Body of pancreas (tissue), 4 donors: ENCODE results near the gene BBX. TPM values are rescaled to one million over a fixed set of nuclear protein-coding genes. Genes with fewer than 3 reads are reported as not detected.

Source experiments
- ATAC-seq: fragments of 150-250 bp; one replicate; pipeline ENCODE4 v1.9.1; 2016
- DNase-seq, 4 donors: peaks; one replicate each; pipeline ENCODE4 v3.0.0-alpha.2; 2019
- H3K27ac ChIP-seq, 4 donors: fragments of 200-600 bp; sonication (generic); 1 replicate in 3 of 4; 2 replicates in 1 of 4; pipeline versions ENCODE4 v1.5.1 to v1.6.1; 2016 to 2019; ENCODE audit warnings: mild to moderate bottlenecking in 1 of 4, mixed read lengths in 1 of 4, moderate library complexity in 1 of 4
- H3K27me3 ChIP-seq, 2 donors: fragments of 200-600 bp; sonication (generic); one replicate each; pipeline ENCODE4 v1.6.0; 2016; ENCODE audit warnings: mild to moderate bottlenecking in 1 of 2
- H3K36me3 ChIP-seq, 2 donors: fragments of 200-600 bp; sonication (generic); replicated peaks in 1 of 2; 2 replicates each; pipeline ENCODE4 v1.5.1; 2016; ENCODE audit warnings: low read depth in 2 of 2; ENCODE audit not compliant: insufficient read depth in 1 of 2
- H3K4me1 ChIP-seq: fragments of 200-600 bp; sonication (generic); one replicate; pipeline ENCODE4 v1.6.0; 2016
- H3K4me3 ChIP-seq, 2 donors: fragments of 200-600 bp; sonication (generic); 1 replicate in 1 of 2; 2 replicates in 1 of 2; pipeline ENCODE4 v1.5.1; 2016 to 2019
- H3K9me3 ChIP-seq, 3 donors: fragments of 200-600 bp; sonication (generic); 1 replicate in 2 of 3; 2 replicates in 1 of 3; pipeline ENCODE4 v1.5.1; 2016
- CTCF ChIP-seq, 7 experiments: fragments of 450-650 bp in 4 of 7; fragments of 200-600 bp in 3 of 7; sonication (generic) in 3 of 7; IDR thresholded peaks; one replicate each; pipeline ENCODE4 v1.5.1; 2016 to 2019; ENCODE audit warnings: antibody characterized with exemption in 7 of 7
- POLR2A ChIP-seq, 3 donors: fragments of 450-650 bp; IDR thresholded peaks; one replicate each; pipeline ENCODE4 v1.6.1; 2016; ENCODE audit warnings: antibody characterized with exemption in 3 of 3, mild to moderate bottlenecking in 2 of 3
- WGBS, 2 donors: methylation state at CpG; one replicate each; pipeline ENCODE4 v1.1.5; 2017; 5-methylcytosine and 5-hydroxymethylcytosine counted together
- intact Hi-C: fragments of 100-400 bp; cut with DNase I; formaldehyde crosslinking; loops from one replicate; pipeline ENCODE4 v1.15.1; 2023
- total RNA-seq, 2 donors: library from RNA; depleted of rRNA; stranded (reverse); fragments of >200 nt; gene quantifications; one replicate each; pipeline ENCODE4 v1.1.0, GENCODE V29; 2016

The BBX gene
- total RNA-seq, 2 donors from 2014 or later = 17.5 to 28.8 TPM

DNA sequence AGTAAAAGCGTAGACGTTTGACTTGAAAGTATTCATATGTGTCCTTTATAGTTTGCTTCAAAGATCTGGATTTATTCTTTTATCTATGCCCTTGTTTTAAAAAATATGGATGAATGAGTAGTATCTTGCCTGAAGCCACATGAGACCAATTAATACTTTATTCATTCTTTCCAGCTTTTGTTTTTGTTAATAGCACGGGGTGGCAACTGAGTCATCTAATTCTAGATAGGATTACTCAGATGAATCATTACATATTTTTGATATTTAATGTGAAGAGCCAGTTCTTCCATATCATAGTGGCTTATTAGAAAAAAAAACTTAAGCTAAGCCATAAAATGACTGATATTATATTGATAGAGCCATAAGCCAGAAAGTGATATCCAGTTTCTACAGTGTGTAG lies 121.9 kb downstream of the BBX start:
- 87 to 90% methylated on average over 3 of the region's 3 CpGs for WGBS, 2 donors
- Histone ChIP-seq H3K4me1 (no peaks in the 10 kb centered on the region), H3K27ac (no peak overlapping the region), H3K9me3 (no peaks in the 10 kb centered on the region), H3K36me3 (no peaks in the 10 kb centered on the region), H3K27me3 (no peaks in the 10 kb centered on the region), H3K4me3 (no peak overlapping the region)
- TF ChIP-seq CTCF (IDR thresholded peaks at IDR 0.05) (no peak), POLR2A (IDR thresholded peaks at IDR 0.05) (no peak)
- DNase-seq (no peak), ATAC-seq (no peak)
- intact Hi-C loops = no loop called here

DNA sequence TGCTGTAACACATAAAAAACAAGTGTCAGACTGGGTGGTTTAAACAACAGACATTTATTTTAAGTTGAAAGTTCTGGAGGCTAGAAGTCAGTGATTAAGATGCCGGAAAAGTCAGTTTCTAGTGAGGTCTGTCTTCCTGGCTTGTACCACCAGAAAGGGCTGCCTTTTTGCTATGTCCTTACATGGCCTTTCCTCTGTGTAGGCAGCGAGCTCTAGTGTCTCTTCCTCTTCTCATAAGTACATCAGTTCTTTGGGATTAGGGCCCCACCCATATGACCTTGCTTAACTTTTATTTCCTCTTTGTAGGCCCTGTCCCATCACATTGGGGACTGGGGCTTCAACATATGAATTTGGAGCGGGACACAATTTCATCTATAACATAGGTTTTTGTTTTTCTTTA lies 128.0 kb downstream of the BBX start:
- ATAC-seq = no peak
- Histone ChIP-seq H3K36me3 (no peaks in the 10 kb centered on the region), H3K9me3 (no peaks in the 10 kb centered on the region), H3K4me1 (peaks cover 9% of the 10 kb centered on the region), H3K27me3 (no peaks in the 10 kb centered on the region), H3K4me3 (no peak overlapping the region), H3K27ac (no peak overlapping the region)
- no peak for DNase-seq
- no peak for TF ChIP-seq CTCF (IDR thresholded peaks at IDR 0.05)
- TF ChIP-seq POLR2A (IDR thresholded peaks at IDR 0.05) = no peak
- intact Hi-C loops = no loop called here
- WGBS, 2 donors = 88 to 94% methylated on average over 3 of the region's 3 CpGs

GRCh38 chr3:107651782-107652181 lies 129.0 kb downstream of the BBX start:
- intact Hi-C loops = no loop called here
- DNase-seq = no peak
- Histone ChIP-seq H3K27ac (no peak overlapping the region), H3K4me1 (peaks cover 9% of the 10 kb centered on the region), H3K27me3 (no peaks in the 10 kb centered on the region), H3K36me3 (no peaks in the 10 kb centered on the region), H3K4me3 (no peak overlapping the region), H3K9me3 (no peaks in the 10 kb centered on the region)
- no peak for TF ChIP-seq CTCF (IDR thresholded peaks at IDR 0.05)
- no peak for TF ChIP-seq POLR2A (IDR thresholded peaks at IDR 0.05)
- ATAC-seq = no peak

- intact Hi-C loops = no loop called here
- 97 to 98% methylated on average over 1 of the region's 1 CpG for WGBS, 2 donors
- Histone ChIP-seq H3K4me1 (peaks cover 9% of the 10 kb centered on the region), H3K27me3 (no peaks in the 10 kb centered on the region), H3K36me3 (no peaks in the 10 kb centered on the region), H3K4me3 (no peak overlapping the region), H3K9me3 (no peaks in the 10 kb centered on the region), H3K27ac (no peak overlapping the region)
- no peak for TF ChIP-seq POLR2A (IDR thresholded peaks at IDR 0.05)
- no peak for TF ChIP-seq CTCF (IDR thresholded peaks at IDR 0.05)
- DNase-seq = no peak
- ATAC-seq = no peak
Observed at GRCh38 chr3:107654218-107654617, 131.5 kb downstream of the BBX start.

GRCh38 chr3:107657971-107658370 lies 135.2 kb downstream of the BBX start:
- ATAC-seq = no peak
- 54 to 57% methylated on average over 2 of the region's 2 CpGs for WGBS, 2 donors
- Histone ChIP-seq H3K27me3 (no peaks in the 10 kb centered on the region), H3K4me1 (no peaks in the 10 kb centered on the region), H3K36me3 (no peaks in the 10 kb centered on the region), H3K27ac (no peak overlapping the region), H3K9me3 (no peaks in the 10 kb centered on the region), H3K4me3 (no peak overlapping the region)
- TF ChIP-seq POLR2A (IDR thresholded peaks at IDR 0.05) (no peak), CTCF (IDR thresholded peaks at IDR 0.05) (no peak)
- DNase-seq = no peak
- intact Hi-C loops = no loop called here
